ENCODE results near the gene GLCCI1. TPM values are rescaled to one million over a fixed set of nuclear protein-coding genes. Genes with fewer than 3 reads are reported as not detected.

GLCCI1 gene
- total RNA-seq, 1 donor from 2014 or later: 2.0 TPM

DNA sequence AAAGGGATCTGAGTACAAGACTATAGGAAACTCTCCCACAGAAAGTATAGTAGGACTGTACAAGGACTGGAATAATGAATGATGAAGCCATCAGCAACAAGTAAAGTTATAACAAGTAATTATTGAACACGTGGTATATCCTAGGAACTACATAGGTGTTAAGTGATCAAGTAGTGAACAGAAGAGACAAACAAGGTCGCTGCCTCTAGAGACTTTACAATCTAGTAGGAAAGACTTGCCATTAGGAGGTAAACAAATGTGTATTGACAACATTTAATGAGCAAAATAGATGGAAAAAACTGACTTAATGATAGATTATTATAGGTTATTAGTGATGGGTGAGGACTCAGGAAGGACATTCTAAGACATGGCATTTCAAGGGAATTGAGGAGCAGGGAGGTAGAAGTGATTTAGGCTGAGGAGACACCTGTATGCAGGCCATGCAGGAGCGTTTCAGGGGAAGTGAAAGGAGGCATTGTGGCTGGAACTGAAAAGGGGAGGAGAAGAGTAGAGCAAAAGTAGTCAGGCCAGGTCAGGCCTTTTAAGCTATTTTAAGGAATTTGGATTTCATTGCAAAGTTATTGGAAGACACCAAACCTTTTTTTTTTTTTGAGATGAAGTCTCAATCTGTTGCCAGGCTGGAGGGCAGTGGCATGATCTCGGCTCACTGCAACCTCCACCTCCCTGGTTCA lies 8.5 kb upstream of the GLCCI1 start:
- DNase-seq (ENCODE audit: extremely low read depth, low read depth, low spot score): no peak

DNA sequence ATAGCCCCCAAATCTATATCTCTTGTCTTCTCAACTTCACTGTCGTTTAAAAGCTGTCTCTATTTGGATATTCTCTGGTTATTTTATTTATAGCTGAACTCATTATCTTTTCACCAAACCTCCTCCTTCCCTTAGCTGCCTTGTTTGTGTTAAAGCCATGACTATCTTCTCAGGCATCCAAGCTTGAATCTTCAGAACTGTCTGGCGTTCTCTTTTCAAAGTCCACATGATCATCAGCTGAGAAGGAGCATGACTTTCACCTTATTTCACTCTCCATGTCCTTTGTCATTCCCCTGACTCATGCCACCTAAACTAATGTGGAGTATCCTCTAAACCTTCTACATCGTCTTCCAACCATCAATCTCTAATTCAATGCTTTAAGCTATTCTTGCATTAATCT lies 5.7 kb upstream of the GLCCI1 start:
- no peak for DNase-seq (ENCODE audit: extremely low read depth, low read depth, low spot score)

DNA sequence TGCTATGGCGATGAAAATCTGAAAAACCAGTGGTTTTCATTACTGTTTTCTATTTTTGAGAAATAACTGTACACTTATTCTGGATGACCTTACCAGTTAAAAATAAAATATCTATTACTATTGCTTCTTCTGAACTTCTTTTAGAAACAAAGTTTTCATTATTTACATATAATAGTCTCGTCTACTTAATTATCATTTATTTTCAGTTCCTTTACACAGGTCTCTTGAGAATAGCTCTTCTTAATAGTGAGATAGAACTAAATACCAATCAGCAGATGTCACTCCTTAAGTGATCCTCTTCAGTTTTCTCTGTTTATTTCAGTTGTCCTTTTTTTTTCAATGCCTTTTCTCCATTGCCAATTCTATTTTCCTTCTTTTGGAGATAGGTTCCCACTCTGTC lies 4.3 kb upstream of the GLCCI1 start:
- no peak for DNase-seq (ENCODE audit: extremely low read depth, low read depth, low spot score)

DNA sequence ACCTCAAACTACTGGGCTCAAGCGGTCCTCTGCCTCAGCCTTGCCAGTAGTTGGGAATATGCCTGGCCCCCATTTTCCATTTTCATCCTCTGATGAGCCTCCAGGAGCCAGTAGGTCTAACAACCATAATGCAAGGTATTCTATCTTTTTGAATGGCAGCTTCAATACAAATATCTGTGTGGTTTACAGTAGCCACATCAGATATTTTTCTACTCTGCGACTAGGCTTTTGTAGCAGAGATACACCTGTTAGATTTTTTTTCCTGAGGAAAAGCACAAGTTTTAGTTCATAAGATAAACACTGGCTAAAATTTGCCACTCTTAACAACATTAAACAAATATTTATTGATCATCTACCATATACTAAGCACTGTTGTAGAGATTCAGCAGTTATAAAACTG lies 3.9 kb upstream of the GLCCI1 start:
- no peak for DNase-seq (ENCODE audit: extremely low read depth, low read depth, low spot score)

DNA sequence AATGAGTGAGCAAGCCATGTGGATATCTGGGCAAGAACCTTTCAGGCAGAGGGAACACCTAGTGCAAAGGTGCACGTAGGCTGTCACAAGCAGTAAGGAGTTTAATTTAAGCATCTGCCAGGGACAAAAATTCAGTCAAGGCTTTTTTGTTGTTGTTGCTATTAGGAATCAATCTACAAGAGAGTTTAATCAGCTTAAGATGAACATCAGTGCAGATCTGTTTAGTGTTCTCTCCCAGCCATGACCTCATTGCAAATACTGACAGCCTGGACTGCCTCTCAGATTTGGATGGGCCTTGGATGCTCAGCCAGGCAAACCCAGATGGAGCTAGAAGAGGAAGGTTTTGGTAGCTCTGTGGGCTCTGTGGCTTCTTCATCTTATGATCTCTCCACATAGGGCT lies 3.3 kb upstream of the GLCCI1 start:
- DNase-seq (ENCODE audit: extremely low read depth, low read depth, low spot score): no peak

DNA sequence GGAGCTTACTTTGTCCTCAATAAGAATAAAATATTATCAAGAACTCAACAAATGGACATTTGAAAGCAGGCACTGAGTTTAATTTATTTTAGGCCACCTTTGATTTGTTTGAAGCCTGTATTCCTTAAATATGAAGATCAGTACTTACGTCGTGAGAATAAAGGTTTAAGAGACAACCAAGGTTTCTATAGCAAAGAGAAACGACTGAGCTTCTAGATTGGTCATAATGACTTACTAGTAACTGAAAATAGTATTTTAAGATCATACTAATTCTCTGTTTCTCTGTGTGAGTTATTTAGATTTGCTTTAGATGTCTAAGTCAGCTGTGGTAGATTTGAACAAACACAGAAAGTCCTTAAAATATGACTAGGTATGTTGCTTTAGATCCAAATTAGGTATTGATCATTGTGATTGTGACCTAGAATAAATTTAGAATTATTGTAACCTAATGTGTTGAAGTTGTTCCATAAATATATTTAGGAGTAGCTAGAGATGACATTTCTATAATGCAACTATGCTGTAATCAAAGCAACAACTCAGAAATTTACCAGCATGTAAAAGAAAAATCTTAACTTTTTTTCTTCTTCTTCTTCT lies 2.4 kb upstream of the GLCCI1 start:
- DNase-seq (ENCODE audit: extremely low read depth, low read depth, low spot score): no peak

DNA sequence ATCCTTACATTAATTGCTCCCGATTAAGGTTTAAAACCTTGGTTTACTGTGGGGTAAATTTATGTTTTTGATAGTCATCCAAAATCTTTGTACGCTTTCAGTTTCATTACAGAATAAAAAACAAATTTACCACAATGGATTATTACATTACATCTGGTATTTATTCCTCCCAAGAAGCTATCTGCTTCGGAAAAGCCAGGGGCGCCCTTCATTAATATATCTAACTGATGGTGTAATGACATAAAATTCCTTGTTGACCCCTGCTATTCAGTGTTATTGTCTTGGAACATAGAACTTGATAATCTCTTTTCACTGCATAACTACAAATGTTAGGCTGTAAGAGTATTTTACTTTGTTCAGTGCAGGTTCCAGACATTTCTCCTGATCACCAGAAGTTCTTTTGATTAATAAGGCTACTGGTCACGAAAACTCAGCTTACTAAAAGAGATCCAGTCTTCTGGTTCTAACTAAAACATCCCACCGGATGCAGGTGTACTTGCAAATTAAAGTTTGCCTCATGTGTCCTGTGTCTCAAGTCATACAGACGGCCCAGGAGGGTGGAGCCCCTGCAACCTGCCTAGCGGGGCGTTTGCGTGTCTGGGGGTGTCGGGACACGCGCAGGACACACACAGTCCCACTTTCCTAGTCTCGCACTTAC lies 581 bp upstream of the GLCCI1 start:
- DNase-seq (ENCODE audit: extremely low read depth, low read depth, low spot score): no peak

DNA sequence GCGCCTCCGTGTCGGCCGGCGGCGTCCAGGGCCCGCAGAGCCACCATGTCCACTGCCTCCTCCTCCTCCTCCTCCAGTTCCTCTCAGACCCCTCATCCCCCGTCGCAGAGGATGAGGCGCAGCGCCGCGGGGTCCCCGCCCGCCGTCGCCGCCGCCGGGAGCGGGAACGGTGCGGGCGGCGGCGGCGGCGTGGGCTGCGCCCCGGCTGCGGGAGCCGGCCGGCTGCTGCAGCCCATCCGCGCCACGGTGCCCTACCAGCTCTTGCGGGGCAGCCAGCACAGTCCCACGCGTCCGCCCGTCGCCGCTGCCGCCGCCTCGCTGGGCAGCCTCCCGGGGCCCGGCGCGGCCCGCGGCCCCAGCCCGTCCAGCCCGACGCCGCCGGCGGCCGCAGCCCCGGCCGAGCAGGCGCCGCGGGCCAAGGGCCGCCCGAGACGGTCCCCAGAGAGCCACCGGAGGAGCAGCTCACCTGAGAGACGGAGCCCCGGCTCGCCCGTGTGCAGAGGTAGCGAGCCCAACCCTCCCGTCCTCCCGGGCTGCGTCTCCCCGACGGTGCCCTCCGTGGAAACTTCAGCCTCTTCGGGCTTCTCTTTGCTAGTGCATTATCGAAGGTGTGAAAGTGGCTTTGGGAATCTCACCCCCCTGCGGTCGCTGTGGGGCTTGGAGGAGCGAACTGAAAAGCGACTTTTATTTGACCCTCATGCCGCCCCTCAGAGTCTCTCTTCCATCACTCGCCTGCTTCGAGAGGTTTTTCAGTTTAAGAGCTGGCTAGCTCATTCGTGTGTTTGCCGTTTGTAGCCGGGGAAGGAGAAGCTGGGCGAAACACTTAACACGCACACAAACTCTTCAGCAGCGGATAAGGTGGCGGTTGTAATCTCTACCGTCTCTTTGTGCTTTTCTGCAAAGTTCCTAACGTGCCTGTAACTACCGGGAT lies 975 bp downstream of the GLCCI1 start:
- DNase-seq (ENCODE audit: extremely low read depth, low read depth, low spot score): no peak

DNA sequence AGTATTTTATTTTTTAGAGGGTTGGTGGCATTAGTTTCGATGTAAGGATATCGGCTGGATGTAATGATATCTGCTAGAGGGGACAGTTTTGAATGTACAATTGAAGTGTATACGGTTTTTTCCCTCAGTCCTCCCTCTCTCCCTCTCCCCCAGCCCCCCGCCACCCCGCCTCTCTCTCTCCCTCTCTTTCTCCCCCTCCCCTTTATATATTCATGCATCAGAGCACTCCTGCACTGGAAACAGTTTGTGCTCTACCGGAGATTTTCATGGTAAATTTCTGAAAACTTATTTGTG lies 1.6 kb downstream of the GLCCI1 start:
- DNase-seq (ENCODE audit: extremely low read depth, low read depth, low spot score): no peak

DNA sequence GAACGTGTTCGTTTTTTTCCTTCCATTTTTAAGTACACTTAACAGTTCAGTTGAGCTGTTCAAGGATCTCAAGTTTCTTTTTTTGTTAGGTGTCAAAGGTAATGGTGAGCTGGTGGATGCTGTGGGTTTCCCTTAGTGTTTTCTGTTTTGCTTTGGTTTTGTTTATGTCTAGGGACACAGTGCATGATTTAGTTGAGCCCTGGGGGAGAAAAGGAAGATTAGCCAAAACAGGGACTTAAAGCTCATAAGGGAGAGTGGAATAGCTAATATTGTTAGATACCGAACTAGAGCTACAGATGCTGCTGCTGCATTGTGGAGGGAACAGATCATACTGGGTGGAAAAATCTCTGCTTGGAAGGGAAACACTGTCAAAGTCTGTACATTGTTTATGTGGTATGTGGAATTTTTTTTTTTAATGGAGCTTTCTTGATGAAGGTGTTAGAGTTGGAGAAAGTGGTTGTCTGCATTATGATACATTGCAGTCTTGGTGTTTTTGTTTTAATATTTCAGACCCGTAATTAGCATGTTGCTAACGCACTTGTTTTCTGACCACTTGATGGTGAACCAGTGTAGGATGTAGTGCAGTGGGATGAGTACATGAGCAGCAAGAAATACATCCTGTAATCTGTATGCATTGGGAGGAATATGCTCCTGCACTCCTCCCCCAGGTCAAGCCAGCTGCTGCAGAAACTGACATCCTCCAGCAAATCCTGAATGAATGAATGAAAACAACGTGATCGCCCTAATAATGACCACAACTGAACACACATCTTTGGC lies 2.1 kb downstream of the GLCCI1 start:
- no peak for DNase-seq (ENCODE audit: extremely low read depth, low read depth, low spot score)

DNA sequence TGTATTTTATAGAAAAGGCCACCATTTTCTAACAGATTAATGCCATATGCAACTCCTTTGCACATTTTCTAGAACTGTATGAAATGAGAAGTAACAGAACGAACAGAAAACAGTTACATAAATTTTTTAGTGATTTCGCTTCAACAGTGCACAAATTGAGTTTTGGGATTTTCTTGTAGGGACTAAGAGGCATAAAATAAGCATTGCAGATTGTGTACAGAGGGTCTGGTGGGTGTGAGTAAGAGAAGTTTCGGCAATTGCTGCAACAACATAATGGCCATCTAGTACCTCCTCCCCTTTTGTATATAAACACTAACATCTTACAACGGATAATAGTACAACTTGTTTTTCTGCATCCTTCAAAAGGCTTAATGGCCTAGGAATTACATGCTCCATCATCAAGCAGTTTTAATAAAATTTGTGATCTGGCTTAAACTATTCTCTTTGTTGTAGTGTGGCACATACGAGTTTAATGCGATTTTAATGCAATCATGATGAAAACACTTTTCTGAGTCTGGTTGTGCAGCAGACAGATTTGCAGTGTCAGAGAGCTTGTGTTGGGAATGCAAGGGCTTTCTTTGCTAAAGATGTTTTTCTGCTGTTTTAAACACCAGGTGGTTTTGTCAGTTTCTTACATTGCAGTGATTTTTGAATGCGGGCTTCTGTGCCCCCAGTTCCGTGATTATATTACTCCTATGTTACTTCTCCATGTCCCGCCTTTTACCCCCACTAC lies 2.9 kb downstream of the GLCCI1 start:
- DNase-seq (ENCODE audit: extremely low read depth, low read depth, low spot score): no peak

DNA sequence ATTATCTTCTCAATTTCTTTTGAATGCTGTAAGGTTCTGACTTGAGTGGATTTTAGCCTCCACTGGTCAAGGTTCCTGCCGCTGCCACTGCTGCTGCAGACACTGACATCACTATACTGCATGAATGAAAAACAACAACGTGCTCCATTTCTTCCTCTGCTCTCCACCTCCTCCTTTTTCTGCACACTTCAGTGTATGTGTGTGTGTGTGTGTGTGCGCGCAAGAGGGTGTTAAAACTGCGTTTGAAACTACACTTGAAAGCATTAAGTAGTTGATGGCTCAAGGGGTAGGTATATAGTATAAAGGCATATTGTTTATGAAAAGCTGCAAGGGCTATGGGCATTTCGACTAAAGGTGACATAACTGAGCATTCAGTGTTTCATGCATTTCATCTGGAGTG lies 3.5 kb downstream of the GLCCI1 start:
- DNase-seq (ENCODE audit: extremely low read depth, low read depth, low spot score): no peak

DNA sequence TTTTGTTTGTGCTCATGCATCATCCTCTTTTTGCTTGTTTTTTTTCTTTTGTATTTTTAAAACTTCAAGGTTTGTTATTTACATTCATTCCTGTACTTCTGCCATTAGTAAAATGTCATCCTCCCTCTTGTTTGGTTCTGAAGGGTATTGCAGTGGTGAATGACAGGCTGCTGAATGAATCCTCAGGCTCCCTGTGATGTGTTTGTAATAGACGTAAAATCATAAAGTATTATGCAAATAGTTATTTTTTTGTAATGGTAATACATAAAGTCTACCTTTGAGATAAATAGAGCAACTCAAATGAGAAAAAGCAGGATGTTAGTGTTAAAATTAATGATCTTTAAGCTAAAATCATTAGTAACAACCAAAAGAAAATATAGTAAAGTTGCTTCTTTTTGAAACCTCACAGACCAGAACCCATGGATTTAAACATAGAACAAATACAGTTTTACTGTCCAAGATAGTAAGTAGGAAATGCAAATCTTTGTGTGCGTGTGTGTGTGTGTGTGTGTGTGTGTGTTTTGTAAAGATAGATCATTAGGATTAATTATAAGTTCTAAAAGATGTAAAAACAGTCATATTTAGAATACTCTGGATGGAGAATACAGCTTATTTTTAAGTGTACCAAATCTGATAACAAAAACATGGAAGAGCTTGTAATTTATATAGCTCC lies 4.5 kb downstream of the GLCCI1 start:
- no peak for DNase-seq (ENCODE audit: extremely low read depth, low read depth, low spot score)

DNA sequence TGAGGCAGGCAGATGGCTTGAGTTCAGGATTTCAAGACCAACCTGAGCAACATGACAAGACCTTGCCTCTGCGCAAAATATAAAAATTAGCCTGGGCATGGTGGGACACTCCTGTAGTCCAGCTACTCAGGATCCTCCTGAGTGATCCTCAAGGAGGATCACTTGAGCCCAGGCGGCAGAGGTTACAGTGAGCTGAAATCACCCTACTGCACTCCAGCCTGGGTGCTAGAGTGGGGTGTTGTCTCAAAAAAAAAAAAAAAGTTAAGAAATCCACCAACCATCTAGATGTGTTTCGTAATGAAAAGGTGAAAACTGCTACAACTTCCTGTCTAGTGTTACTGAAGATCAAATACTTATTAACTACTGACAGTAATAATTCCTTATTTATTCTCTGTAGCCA lies 8.1 kb downstream of the GLCCI1 start:
- DNase-seq (ENCODE audit: extremely low read depth, low read depth, low spot score): no peak

DNA sequence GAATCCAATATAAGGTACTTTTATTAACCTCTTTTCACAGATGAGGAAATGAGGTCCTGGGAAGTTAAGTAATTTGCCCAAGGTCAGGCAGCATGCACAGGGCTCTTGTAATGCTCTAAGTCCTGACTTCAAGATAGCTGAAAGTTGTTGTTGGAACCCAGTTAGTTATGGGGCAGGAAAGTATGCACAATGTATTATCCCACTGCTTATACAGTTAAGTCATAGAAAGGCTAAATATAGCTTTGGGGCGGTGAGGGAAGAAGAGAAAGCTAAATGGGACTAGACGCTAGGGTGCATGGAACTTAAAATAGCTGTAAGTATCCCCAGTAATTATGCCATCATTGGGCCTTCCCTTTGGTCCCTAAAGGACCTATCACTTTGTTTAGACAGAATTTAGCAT lies 9.2 kb downstream of the GLCCI1 start:
- no peak for DNase-seq (ENCODE audit: extremely low read depth, low read depth, low spot score)

DNA sequence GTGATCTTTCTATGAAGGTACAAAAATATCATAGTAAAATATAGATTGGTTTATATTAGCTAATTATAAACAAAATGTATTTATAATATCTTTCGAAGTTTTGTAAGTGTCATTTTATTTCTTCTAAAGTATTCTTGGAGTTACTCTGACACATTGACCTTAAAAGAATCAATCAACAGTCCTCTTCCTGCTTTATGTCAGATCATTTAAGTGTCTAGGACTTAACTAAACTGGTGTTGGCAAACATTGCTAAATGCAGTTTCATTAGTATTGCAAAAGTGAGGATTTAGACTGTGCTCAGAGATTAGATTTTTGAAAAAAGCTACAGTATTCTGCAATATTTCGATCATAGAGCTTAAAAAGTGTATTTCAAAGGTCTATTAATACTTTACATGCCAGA lies 10.3 kb downstream of the GLCCI1 start:
- no peak for DNase-seq (ENCODE audit: extremely low read depth, low read depth, low spot score)

DNA sequence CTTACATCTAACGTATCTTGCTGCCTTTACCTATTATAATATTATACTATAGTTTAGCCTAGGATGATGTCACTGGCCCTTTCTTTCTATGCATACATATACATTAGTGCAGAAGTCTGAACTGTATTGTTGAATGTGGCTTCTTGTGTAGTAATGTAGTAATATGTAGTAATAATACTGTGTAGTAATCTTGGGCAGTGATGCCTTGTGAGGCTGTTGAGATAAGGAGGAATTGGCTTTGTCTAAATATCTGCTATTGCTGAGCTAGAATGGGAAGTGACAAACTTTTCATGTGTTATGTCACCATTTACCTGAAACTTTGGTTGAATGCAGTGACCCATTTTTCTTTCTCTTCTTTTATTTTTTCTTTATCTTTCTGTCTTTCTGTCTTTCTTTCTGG lies 11.0 kb downstream of the GLCCI1 start:
- DNase-seq (ENCODE audit: extremely low read depth, low read depth, low spot score): no peak

DNA sequence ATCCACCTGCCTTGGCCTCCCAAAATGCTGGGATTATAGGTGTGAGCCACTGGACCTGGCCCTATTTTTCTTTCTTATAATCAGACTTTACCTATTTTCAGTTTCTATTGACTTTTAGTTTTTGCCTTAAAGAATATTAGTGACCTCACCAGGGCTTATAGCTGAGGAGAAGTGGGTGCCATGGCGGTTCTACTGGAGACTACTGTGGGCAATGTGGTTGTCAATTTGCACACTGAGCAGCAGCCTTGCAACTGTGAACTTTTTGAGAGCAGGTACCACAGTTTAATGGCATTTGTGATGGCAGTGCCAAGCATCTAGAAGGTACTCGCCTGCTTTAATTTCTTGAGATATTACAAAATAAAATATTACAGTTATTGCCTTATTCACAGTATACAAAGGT lies 11.5 kb downstream of the GLCCI1 start:
- DNase-seq (ENCODE audit: extremely low read depth, low read depth, low spot score): no peak

DNA sequence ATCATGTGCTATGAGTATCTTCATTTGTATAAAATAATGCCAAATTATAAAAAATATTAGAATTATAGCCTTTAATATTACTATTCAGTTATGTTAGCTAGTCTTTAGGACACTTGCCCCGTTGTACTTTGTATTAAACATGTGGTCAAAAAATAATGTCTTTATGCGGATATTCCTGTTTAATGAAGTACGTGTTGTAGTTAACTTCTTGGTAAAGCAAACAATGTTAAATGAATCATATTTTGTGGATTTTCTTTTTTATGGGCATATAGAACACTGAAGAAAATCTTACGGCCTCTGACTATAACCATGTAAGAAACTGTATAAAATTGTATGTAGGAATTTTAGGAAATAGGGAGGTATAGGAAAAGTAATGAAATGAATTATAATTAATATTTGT lies 14.3 kb downstream of the GLCCI1 start:
- DNase-seq (ENCODE audit: extremely low read depth, low read depth, low spot score): no peak

DNA sequence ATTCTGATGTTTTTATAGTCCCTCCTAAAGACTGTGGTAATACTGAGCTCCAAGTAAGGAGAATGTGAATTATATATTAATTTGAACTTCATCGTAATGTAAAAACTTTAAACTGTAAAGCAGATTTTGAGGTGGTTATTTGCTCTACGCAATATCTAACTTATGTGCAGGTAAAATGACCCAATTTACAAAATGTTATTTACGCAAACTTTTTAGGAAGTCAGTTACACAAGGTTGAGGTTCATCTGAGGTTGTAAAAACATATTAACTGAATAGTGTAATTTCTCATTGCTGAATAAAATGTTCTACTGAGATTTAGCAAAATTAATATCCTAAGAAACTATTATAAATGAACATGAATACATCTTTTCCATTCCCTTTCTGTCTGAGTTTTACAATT lies 15.8 kb downstream of the GLCCI1 start:
- DNase-seq (ENCODE audit: extremely low read depth, low read depth, low spot score): no peak

Measured in glomerular endothelial cell (primary cell).